GM21717 (cell line): ENCODE results near the gene ACOT7.
"Not testable (repeated sequence)": the region's sequence is repeated elsewhere in the genome, so short reads cannot be mapped to it uniquely, and the experiment has no call there.

Experiments used
- ATAC-seq: cut with Tn5 transposase; IDR thresholded peaks from one replicate; pipeline ENCODE4 v1.9.1; 2021; ENCODE audit warnings: mild to moderate bottlenecking, moderate library complexity; ENCODE audit not compliant: unreplicated experiment

ACOT7 gene

GRCh38 chr1:6241887-6242740 lies 151.5 kb downstream of the ACOT7 start:
- ATAC-seq, result no peak

DNA sequence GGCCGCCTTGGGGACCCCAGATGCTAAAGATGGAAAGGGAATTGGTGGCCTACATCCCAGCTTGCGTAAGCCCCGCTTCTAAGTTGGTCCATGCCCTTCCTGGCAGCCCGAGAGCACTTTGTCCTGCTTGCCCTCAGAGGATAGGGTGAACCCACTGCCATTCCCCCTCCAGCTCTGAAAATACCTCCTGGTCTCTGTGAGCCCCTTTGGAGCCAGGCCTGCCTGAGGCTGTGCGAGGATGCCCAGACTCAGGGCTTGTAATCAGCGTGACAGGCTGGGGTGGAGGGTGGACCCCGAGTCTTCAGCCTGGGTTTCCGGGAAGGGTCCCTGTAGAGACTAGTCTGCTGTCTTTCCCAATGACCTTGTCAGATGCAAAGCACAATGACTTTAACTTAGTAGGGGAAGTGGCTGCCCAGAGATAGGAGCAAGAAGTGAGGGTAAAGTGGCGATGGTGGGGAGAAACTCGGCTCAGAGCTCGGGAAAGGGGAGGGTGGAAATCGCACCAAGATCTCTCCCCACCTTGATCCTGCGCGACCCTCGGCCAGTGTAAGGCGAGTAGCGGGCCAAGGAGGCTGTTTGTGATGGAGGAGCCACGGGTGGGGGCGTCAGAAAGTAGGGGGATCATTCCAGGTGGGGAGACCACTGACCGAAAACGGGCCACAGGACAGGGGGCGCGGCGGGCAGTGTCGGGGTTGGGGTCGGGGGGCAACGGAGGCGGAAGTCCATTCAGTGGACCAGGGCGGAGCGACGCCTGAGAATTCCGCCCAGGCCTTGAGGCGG lies 152.3 kb downstream of the ACOT7 start:
- ATAC-seq, result no peak

GRCh38 chr1:6239950-6240768 lies 153.4 kb downstream of the ACOT7 start:
- no peak for ATAC-seq

DNA sequence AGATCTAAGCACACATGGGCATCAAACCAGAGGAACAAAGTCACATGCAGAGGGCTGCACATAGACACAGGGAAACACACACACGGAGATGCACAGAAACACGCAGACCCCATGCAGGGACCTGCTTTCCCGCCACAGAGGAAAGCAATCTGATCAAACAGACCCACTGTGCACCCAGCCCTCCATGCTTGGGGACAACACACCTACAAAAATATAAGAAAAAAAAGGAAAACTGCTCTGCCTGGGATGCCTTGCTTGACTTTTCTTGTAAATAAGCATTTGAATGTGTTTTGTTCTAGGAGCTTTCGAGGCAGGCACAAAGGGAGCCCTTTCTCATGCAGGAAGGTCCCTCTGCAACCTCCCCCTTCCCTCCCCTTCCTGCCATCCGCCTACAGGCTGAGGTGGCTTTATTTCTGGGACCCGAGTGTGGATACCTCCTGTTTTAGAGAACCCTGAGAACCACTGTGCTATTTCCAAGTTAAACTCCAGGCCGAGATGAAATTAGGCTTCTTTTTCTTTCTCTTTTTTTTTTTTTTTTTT lies 154.3 kb downstream of the ACOT7 start:
- ATAC-seq, result no peak

- no peak for ATAC-seq
Observed at GRCh38 chr1:6237093-6237492, 156.5 kb downstream of the ACOT7 start.

DNA sequence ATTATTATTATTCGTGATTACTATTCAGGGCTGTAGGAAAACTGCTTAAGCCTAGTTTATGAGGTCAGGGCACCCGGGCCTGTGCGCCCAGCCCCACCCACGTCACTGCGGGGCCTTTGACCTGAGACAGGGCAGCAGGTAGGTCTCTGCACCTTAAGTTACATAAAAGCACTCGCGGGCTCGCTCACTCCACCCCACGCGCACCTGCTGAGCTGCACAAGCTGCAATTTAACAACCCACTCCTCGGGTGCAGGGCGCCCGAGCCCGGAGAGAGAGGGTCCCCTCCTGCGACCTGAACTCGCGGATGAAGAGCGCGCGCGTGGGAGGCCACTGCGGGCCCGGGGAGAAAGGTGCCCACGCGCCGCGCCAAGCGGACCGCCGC lies 158.3 kb downstream of the ACOT7 start:
- ATAC-seq, result peak; percentile 15

DNA sequence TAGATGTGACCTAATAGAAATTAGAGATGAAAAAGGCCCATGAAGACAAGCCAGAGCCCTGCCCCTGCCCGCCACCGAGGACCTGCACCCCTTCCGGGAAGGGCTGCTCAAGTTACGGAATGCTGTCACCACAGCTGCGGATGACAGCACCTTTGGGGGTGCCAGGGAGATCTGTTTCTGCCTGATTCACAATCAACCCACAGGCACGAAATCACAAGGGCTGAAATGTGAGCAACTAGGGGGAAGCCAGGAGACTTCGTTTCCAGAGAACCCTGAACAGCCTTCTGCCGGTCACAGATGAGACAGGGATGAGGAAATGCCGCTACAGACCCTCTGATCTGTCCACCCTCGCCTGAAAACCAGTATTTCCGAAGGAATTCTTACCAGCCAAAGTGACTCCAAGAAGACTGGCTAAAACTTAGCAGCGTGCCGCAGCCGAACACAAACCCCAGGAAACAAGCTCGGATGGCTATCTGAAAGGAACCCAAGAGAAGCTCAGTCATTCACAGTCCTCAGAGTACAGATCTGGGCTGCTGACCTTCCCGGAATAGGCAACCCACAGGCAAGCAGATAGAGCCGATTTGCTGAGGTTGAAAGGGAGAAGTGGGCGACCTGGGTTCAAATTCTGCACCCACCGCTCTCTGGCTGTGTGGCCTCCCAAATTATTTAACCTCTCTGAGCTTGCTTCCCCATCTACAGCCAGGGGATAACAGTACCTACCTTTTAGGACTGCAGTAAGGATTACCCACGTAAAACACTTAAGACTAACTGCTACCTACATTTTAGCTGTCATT lies 158.9 kb downstream of the ACOT7 start:
- ATAC-seq, result peak; percentile 1

DNA sequence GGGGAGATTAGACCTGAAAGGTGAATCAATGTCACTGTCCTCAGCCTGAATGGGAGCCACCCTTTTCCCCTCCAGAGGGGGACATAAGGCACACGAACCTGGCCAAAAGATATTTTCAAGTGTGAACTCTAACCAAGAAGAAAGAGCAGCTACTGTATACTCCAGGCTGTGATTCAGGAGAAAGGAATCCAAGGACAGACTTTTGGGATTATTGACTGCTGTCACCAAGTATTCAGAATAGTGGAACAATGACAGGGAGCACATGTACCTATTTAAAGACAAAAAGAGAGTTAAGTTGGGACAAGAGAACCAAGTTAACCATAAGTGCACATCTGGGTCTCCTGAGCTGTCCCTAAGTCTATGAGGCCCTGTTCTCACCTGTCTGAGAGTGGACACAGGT lies 160.2 kb downstream of the ACOT7 start:
- no peak for ATAC-seq

- ATAC-seq, result no peak
Observed at GRCh38 chr1:6225651-6226050, 167.9 kb downstream of the ACOT7 start.

DNA sequence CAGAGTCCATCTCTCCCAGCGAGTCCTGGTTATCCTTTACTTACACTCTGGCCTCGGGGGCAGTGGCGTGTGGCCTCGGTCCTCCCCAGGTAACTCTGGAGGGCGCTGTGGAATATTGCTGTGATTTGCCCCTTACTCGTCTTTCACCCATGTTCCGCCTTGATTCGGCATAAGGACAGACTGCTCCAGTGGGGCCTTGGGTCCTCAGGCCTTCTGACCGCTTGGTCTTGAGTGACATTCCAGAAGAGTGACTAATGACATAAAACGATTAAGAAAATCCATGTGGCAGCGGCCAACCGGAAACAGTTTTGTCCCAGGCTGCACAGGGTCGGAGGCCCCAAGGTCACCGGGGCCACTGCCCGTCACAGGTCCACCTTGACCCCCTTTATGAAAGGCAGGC lies 168.8 kb downstream of the ACOT7 start:
- ATAC-seq, result no peak

DNA sequence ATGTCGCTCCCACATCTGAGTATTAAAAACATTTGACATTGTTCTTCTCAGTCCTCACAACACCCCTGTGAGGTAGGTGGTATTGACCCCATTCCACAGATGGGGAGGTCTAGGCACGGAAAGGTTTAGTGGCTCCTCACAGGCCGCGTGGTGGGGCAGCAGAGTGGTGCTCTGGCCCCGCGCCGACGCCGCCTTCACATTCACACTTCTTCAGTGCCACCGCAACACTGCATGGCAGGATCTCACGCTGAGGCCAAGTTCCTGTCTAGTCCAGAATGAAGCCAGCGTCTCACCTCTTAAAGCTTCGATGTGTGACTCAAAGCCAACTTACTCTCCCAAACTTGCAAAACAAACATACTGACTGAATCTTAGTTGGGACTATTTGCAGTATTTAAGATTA lies 169.9 kb downstream of the ACOT7 start:
- no peak for ATAC-seq

GRCh38 chr1:6222636-6223035 lies 170.9 kb downstream of the ACOT7 start:
- ATAC-seq, result no peak

- no peak for ATAC-seq
Observed at GRCh38 chr1:6221210-6221784, 172.3 kb downstream of the ACOT7 start.

DNA sequence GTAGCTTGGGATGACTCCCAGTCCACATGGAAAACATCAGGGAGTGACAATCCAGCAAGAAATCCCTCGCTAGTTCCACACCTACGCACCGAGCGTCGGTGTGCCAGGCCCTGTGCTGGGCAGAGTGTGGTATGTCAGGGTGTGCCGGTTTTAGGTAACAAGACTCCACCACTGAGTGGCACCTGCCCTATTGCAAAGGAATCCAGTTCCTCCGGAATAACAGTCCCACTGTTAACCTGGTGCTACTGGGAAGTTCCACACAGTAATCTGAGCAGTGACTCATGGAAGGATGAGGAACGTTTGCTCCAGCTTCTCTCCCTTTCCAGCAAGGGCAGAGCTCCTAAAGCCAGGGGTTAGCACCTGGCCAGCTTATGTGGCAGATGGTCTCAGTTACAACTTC lies 173.3 kb downstream of the ACOT7 start:
- no peak for ATAC-seq

DNA sequence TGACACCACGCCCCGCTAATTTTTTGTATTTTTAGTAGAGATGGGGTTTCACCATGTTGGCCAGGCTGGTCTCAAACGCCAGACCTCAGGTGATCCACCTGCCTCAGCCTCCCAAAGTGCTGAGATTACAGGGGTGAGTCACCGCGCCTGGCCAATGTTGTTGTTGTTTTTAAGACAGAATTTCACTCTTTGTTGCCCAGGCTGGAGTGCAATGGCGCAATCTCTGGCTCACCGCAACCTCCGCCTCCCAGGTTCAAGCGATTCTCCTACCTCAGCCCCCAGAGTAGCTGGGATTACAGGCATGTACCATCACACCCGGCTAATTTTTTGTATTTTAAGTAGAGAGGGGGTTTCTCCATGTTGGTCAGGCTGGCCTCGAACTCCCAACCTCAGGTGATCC lies 173.9 kb downstream of the ACOT7 start:
- ATAC-seq, result not testable (repeated sequence)

DNA sequence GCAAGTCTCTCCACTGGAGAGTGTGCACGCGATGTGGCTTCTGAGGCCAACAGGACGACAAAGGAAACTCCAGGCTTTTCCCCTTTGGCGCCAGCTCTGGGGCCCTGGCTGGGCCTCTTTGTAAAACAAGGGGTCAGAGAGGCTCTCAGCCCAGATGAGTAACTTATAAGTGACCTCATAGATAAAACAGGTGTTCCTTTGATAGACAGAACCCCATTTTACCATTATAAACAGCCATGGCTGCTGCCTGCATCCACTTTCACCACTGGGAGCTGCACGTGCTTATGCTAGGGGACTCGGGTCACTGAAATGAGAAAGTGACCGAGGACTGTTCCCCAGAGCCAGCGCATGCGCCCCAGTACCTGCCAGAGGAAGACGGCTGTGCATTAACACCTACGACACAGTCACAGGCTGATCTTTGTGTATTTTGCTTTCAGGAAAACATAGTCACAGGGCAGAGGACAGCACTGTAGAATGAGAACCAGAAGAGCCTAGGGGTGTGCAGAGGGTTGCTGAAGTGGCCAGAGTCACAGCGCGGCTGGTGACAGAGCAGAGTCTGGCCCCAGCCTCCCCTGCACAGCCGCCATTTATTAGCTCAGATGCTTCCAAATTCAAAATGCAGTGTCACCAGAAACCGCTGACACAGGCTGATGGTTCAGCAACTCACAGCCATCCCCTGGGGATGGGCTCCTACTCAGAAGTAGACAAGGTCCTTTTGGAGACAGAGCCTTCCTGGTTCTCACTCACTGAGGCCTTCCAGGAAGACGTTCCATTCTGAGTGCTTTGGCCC lies 175.0 kb downstream of the ACOT7 start:
- no peak for ATAC-seq
